Mesenchymal stem cell (in vitro differentiated cells and primary cell): ENCODE results near the gene ACADL.

Experiments used
- DNase-seq: peaks from one replicate; pipeline ENCODE4 v3.0.0-alpha.2; 2013
- H2AFZ ChIP-seq: one replicate; pipeline ENCODE4 v1.6.1; 2013; ENCODE audit warnings: low read depth, mild to moderate bottlenecking, control low read depth, inconsistent platforms, low read length, moderate library complexity
- H2AK5ac ChIP-seq: 2 replicates; pipeline ENCODE4 v1.6.1; 2013; ENCODE audit warnings: low read length, moderate library complexity, mild to moderate bottlenecking, inconsistent platforms; ENCODE audit not compliant: severe bottlenecking
- H2BK120ac ChIP-seq: one replicate; pipeline ENCODE4 v1.6.1; 2013; ENCODE audit warnings: low read depth, mild to moderate bottlenecking, inconsistent platforms, low read length, moderate library complexity
- H2BK12ac ChIP-seq, 2 experiments: one replicate each; pipeline ENCODE4 v1.6.1; 2013; ENCODE audit warnings: inconsistent platforms in 2 of 2, low read length in 2 of 2, mild to moderate bottlenecking in 2 of 2, moderate library complexity in 2 of 2, control low read depth in 1 of 2
- H2BK15ac ChIP-seq: one replicate; pipeline ENCODE4 v1.6.1; 2013; ENCODE audit warnings: mild to moderate bottlenecking, low read depth, inconsistent platforms; ENCODE audit not compliant: poor library complexity, severe bottlenecking
- H2BK5ac ChIP-seq: 2 replicates; pipeline ENCODE4 v1.6.1; 2013; ENCODE audit warnings: low read depth, mild to moderate bottlenecking, low read length, control low read depth, inconsistent platforms; ENCODE audit not compliant: poor library complexity, severe bottlenecking
- H3K14ac ChIP-seq, 2 experiments: one replicate each; pipeline ENCODE4 v1.6.1; 2013; ENCODE audit warnings: inconsistent platforms in 2 of 2, low read length in 2 of 2, control low read depth in 1 of 2, mild to moderate bottlenecking in 1 of 2, moderate library complexity in 1 of 2
- H3K18ac ChIP-seq, 2 experiments: one replicate each; pipeline ENCODE4 v1.6.1; 2013; ENCODE audit warnings: inconsistent platforms in 2 of 2, low read length in 2 of 2, control low read depth in 1 of 2, low read depth in 1 of 2, mild to moderate bottlenecking in 1 of 2
- H3K23ac ChIP-seq, 2 experiments: one replicate each; pipeline ENCODE4 v1.6.1; 2013; ENCODE audit warnings: inconsistent platforms in 2 of 2, low read length in 2 of 2, mild to moderate bottlenecking in 2 of 2, moderate library complexity in 2 of 2, control low read depth in 1 of 2
- H3K27ac ChIP-seq: 2 replicates; pipeline ENCODE4 v1.5.1; 2013; ENCODE audit warnings: mild to moderate bottlenecking, moderate library complexity, low read length, control low read depth, inconsistent platforms; ENCODE audit not compliant: poor library complexity, severe bottlenecking
- H3K27me3 ChIP-seq, 2 experiments: 2 replicates each; pipeline versions ENCODE4 v1.6.1 to v1.7.0; 2013; ENCODE audit warnings: low read length in 2 of 2, mild to moderate bottlenecking in 2 of 2, moderate library complexity in 2 of 2, control low read depth in 1 of 2, inconsistent platforms in 1 of 2; ENCODE audit not compliant: control insufficient read depth in 1 of 2, insufficient read depth in 1 of 2
- H3K36me3 ChIP-seq, 2 experiments: 2 replicates each; pipeline versions ENCODE4 v1.6.1 to v1.7.0; 2013; ENCODE audit warnings: low read length in 2 of 2, control low read depth in 1 of 2, inconsistent platforms in 1 of 2, low read depth in 1 of 2, mild to moderate bottlenecking in 1 of 2; ENCODE audit not compliant: insufficient read depth in 2 of 2, control insufficient read depth in 1 of 2
- H3K4ac ChIP-seq, 2 experiments: one replicate each; pipeline ENCODE4 v1.6.1; 2013; ENCODE audit warnings: inconsistent platforms in 2 of 2, low read length in 2 of 2, mild to moderate bottlenecking in 2 of 2, moderate library complexity in 2 of 2, control low read depth in 1 of 2, low read depth in 1 of 2
- H3K4me1 ChIP-seq: 2 replicates; pipeline ENCODE4 v1.6.1; 2013; ENCODE audit warnings: low read depth, low read length, control low read depth; ENCODE audit not compliant: control insufficient read depth, insufficient read depth
- H3K4me2 ChIP-seq: 2 replicates; pipeline ENCODE4 v1.6.1; 2013; ENCODE audit warnings: low read length, mild to moderate bottlenecking, inconsistent platforms; ENCODE audit not compliant: poor library complexity, severe bottlenecking
- H3K4me3 ChIP-seq, 2 experiments: 2 replicates each; pipeline versions ENCODE4 v1.5.1 to v1.7.0; 2013; ENCODE audit warnings: low read length in 2 of 2, mild to moderate bottlenecking in 2 of 2, control low read depth in 1 of 2, low read depth in 1 of 2; ENCODE audit not compliant: insufficient read depth in 1 of 2
- H3K79me1 ChIP-seq: replicated peaks from 2 replicates; pipeline ENCODE4 v1.6.1; 2013; ENCODE audit warnings: mild to moderate bottlenecking, control low read depth, low read length, inconsistent platforms; ENCODE audit not compliant: poor library complexity, severe bottlenecking
- H3K9ac ChIP-seq: 2 replicates; pipeline ENCODE4 v1.7.0; 2013; ENCODE audit warnings: mild to moderate bottlenecking, low read length, moderate library complexity
- H3K9me3 ChIP-seq: 2 replicates; pipeline ENCODE4 v1.7.0; 2013; ENCODE audit warnings: mild to moderate bottlenecking, low read length; ENCODE audit not compliant: control insufficient read depth
- H4K8ac ChIP-seq: one replicate; pipeline ENCODE4 v1.6.1; 2013; ENCODE audit warnings: inconsistent platforms, mild to moderate bottlenecking, low read length, moderate library complexity
- H4K91ac ChIP-seq: one replicate; pipeline ENCODE4 v1.6.1; 2013; ENCODE audit warnings: mild to moderate bottlenecking, low read length, inconsistent platforms
- WGBS: methylation state at CpG from one replicate; pipeline ENCODE4 v1.1.7; 2013; ENCODE audit warnings: mixed read lengths; 5-methylcytosine and 5-hydroxymethylcytosine counted together

Gene ACADL

DNA sequence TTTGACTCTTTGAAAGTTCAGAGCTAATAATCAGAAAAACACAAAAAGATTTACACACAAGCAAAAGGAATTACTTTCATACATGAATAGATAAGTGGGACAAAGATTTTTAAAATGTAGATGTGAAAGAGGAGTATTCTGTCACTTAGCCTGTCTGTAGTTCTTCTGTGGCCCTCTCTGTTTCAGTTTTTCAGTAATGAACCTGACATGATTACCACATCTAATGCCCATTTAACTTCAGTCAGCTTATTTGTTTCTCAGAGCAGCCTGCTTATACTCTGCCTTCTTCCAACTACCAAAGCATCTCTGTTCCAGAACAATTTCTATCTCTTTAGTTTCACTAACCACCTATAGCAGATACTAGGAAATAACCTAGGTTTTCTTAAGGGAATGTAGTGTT is 34.4 kb upstream of the ACADL start:
- Histone ChIP-seq H3K14ac (no peak overlapping the region), H3K79me1 (no peaks in the 10 kb centered on the region), H3K23ac (no peak overlapping the region), H2BK120ac (no peak overlapping the region), H3K4ac (no peak overlapping the region), H4K8ac (no peak overlapping the region), H3K9ac (no peak overlapping the region), H3K27ac (no peak overlapping the region), H3K36me3 (no peaks in the 10 kb centered on the region), H2AFZ (no peak overlapping the region), H3K18ac (no peak overlapping the region), H2BK5ac (no peak overlapping the region), H2BK15ac (no peak overlapping the region), H3K4me1 (no peaks in the 10 kb centered on the region), H3K4me2 (no peak overlapping the region), H2BK12ac (no peak overlapping the region), H4K91ac (no peak overlapping the region), H3K4me3 (no peak overlapping the region), H2AK5ac (no peak overlapping the region), H3K27me3 (no peaks in the 10 kb centered on the region), H3K9me3 (no peaks in the 10 kb centered on the region)
- DNase-seq = no peak

DNA sequence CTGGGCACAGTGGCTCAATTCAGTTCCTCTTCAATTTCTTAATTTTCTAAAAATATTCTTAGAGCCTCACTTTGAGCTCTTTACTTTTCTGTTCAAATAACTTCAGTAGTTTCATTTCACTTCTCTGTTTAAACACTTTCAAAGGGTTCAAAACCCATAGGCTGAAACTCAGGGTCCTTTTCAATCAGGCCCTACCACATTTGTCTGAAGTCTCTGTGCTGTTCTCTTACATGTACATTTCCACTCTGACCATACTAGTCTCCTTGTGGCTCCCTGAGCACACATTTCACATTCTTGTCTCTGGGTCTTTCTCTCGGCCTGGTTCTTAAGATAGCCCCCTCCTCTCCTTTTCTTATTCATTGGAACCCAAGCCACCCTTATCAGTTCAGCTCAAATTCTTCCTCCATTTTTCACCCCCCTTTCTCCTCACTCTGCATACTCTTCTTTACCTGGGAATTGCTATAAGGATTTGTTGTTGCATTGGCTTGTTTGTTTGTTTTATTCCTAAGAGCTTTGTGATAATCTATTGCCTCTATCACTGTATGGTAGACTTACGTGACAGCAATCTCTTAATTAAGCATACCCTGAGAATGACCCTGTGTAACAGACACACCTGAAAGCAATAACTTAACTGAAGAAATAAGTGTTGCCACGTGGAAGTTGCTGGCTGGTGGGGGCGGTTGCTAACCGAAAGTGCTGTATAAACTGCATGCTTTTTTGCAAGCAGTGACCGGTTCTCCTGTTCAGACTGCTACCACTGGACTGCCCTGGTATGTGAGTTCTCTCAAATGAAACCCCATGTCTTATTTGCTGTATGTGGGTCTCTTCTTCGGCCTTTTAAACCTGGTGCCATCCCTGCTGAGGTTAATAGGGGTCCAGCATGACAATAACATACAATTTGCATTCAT is 27.7 kb upstream of the ACADL start:
- Histone ChIP-seq H3K4me3 (no peak overlapping the region), H3K4me1 (no peaks in the 10 kb centered on the region), H3K9ac (no peak overlapping the region), H3K27me3 (no peaks in the 10 kb centered on the region), H3K27ac (no peak overlapping the region), H2AK5ac (no peak overlapping the region), H2BK120ac (no peak overlapping the region), H3K18ac (no peak overlapping the region), H2AFZ (no peak overlapping the region), H3K36me3 (no peaks in the 10 kb centered on the region), H2BK12ac (no peak overlapping the region), H3K23ac (no peak overlapping the region), H3K14ac (no peak overlapping the region), H3K79me1 (no peaks in the 10 kb centered on the region), H4K91ac (no peak overlapping the region), H4K8ac (no peak overlapping the region), H2BK5ac (no peak overlapping the region), H3K9me3 (no peaks in the 10 kb centered on the region), H3K4me2 (no peak overlapping the region), H2BK15ac (no peak overlapping the region), H3K4ac (no peak overlapping the region)
- WGBS = 70% methylated on average over 6 of the region's 7 CpGs
- no peak for DNase-seq

DNA sequence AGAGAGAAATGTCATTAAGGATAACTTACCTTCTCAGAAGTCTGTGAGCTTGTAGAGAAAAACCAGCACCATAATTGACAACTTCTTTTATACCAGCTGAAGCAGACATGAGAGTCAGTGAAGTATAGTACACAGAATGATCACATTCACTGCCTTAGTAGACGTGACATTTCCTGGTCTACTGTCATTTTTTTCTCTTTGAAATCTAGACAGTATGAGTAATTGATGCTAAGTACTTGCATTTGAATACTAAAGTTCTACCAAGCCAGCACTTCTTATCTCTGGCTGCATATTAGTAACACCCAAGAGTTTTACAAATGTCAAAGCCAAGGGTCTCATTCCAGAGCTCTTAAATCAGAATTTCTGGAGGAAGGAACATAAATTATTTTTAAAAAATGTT is 25.4 kb upstream of the ACADL start:
- H3K14ac ChIP-seq = no peak overlapping the region
- H2BK15ac ChIP-seq = no peak overlapping the region
- H3K27me3 ChIP-seq = no peaks in the 10 kb centered on the region
- H3K4ac ChIP-seq = no peak overlapping the region
- H4K8ac ChIP-seq = no peak overlapping the region
- H2AFZ ChIP-seq = no peak overlapping the region
- H3K18ac ChIP-seq = no peak overlapping the region
- no peak overlapping the region for H3K4me2 ChIP-seq
- H3K4me3 ChIP-seq = no peak overlapping the region
- no peak overlapping the region for H2AK5ac ChIP-seq
- no peak overlapping the region for H2BK12ac ChIP-seq
- H4K91ac ChIP-seq = no peak overlapping the region
- no CpG with 5 or more reads among the region's 1 CpG for WGBS
- no peak overlapping the region for H3K9ac ChIP-seq
- no peak overlapping the region for H3K23ac ChIP-seq
- DNase-seq = no peak
- no peak overlapping the region for H2BK120ac ChIP-seq
- no peak overlapping the region for H2BK5ac ChIP-seq
- H3K79me1 ChIP-seq = no peaks in the 10 kb centered on the region
- H3K4me1 ChIP-seq = no peaks in the 10 kb centered on the region
- no peak overlapping the region for H3K27ac ChIP-seq
- no peaks in the 10 kb centered on the region for H3K9me3 ChIP-seq
- no peaks in the 10 kb centered on the region for H3K36me3 ChIP-seq

DNA sequence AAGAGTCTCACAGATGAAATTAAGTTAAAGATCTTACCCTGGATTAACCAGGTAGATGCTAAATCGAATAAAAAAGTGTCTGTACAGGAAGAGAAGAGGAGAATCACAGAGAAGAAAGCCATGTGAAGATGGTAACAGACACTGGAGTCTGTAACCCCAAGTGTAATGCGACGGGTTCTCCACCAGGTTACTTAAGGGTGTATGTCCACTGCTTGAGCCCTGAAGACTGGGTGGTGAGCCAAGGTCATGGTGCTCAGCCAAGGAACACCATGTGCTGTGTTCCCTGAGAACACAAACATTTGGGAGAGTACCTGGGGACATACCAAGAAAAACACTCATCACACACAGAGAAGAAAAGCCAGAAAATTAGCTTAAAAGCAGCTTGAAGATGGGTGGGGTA is 8.2 kb upstream of the ACADL start:
- Histone ChIP-seq H3K79me1 (no peaks in the 10 kb centered on the region), H2BK12ac (no peak overlapping the region), H3K18ac (no peak overlapping the region), H3K4me3 (no peak overlapping the region), H3K27me3 (no peaks in the 10 kb centered on the region), H3K36me3 (no peaks in the 10 kb centered on the region), H4K8ac (no peak overlapping the region), H2AFZ (no peak overlapping the region), H4K91ac (no peak overlapping the region), H3K14ac (no peak overlapping the region), H2BK15ac (no peak overlapping the region), H2BK5ac (no peak overlapping the region), H3K4me1 (no peaks in the 10 kb centered on the region), H2BK120ac (no peak overlapping the region), H3K4ac (no peak overlapping the region), H3K23ac (no peak overlapping the region), H3K4me2 (no peak overlapping the region), H3K9me3 (no peaks in the 10 kb centered on the region), H3K9ac (no peak overlapping the region), H2AK5ac (no peak overlapping the region), H3K27ac (no peak overlapping the region)
- 72% methylated on average over 3 of the region's 3 CpGs for WGBS
- DNase-seq = no peak
